ENCODE measurements around the gene INTS6L.

Gene INTS6L

GRCh38 chrX:135629342-135629741, 108.9 kb downstream of the INTS6L start:
- Histone ChIP-seq H2AFZ (no peak overlapping the region), H3K79me2 (no peaks in the 10 kb centered on the region), H3K27me3 (ENCODE audit: control insufficient read depth, insufficient read depth, low read length) (no peaks in the 10 kb centered on the region), H3K9me3 (ENCODE audit: control insufficient read depth, low read length) (no peaks in the 10 kb centered on the region), H3K27ac (no peak overlapping the region), H3K9ac (no peak overlapping the region), H3K4me2 (ENCODE audit: low read length) (no peak overlapping the region), H3K4me3 (ENCODE audit: low read depth, low read length) (no peak overlapping the region), H3K36me3 (ENCODE audit: control insufficient read depth, insufficient read depth, low read length) (no peaks in the 10 kb centered on the region), H3K4me1 (no peaks in the 10 kb centered on the region)
- no peak for TF ChIP-seq CTCF (IDR thresholded peaks at IDR 0.05)
